Neuronal stem cell (in vitro differentiated cells): Measurements from ENCODE around the gene TMEM145.

Source experiments
- DNase-seq: peaks from one replicate; pipeline ENCODE4 v3.0.0-alpha.2; 2013; ENCODE audit warnings: low spot score
- H2AFZ ChIP-seq: one replicate; pipeline ENCODE4 v1.6.1; 2013; ENCODE audit warnings: mild to moderate bottlenecking, low read length, inconsistent platforms
- H2AK5ac ChIP-seq: 2 replicates; pipeline ENCODE4 v1.6.1; 2013; ENCODE audit warnings: low read depth, mild to moderate bottlenecking, inconsistent platforms, low read length, moderate library complexity, mixed read lengths
- H2BK120ac ChIP-seq: 2 replicates; pipeline ENCODE4 v1.6.1; 2013; ENCODE audit warnings: low read depth, mild to moderate bottlenecking, inconsistent platforms, low read length, moderate library complexity, mixed read lengths
- H2BK12ac ChIP-seq: one replicate; pipeline ENCODE4 v1.6.1; 2013; ENCODE audit warnings: low read length, inconsistent platforms
- H2BK15ac ChIP-seq: 2 replicates; pipeline ENCODE4 v1.6.1; 2013; ENCODE audit warnings: mild to moderate bottlenecking, low read length, inconsistent platforms, mixed read lengths
- H2BK5ac ChIP-seq: one replicate; pipeline ENCODE4 v1.6.1; 2013; ENCODE audit warnings: inconsistent platforms, mild to moderate bottlenecking, low read length, moderate library complexity
- H3K14ac ChIP-seq: one replicate; pipeline ENCODE4 v1.6.1; 2013; ENCODE audit warnings: low read length, inconsistent platforms
- H3K18ac ChIP-seq: 2 replicates; pipeline ENCODE4 v1.6.1; 2013; ENCODE audit warnings: low read length, inconsistent platforms
- H3K23ac ChIP-seq: 2 replicates; pipeline ENCODE4 v1.6.1; 2013; ENCODE audit warnings: low read depth, mild to moderate bottlenecking, mixed read lengths, low read length, inconsistent platforms; ENCODE audit not compliant: poor library complexity
- H3K27ac ChIP-seq: replicated peaks from 3 replicates; pipeline ENCODE4 v1.5.1; 2013; ENCODE audit warnings: low read length, inconsistent platforms
- H3K27me3 ChIP-seq, 3 experiments: 2 replicates each; pipeline ENCODE4 v1.6.1; 2013; ENCODE audit warnings: low read length in 3 of 3, mild to moderate bottlenecking in 2 of 3, inconsistent platforms in 1 of 3, low read depth in 1 of 3, mixed read lengths in 1 of 3, moderate library complexity in 1 of 3; ENCODE audit not compliant: control insufficient read depth in 3 of 3, insufficient read depth in 3 of 3
- H3K36me3 ChIP-seq, 2 donors: replicated peaks in 1 of 2; 2 replicates each; pipeline ENCODE4 v1.6.1; 2013; ENCODE audit warnings: low read length in 2 of 2; ENCODE audit not compliant: control insufficient read depth in 2 of 2, insufficient read depth in 2 of 2
- H3K4ac ChIP-seq: 2 replicates; pipeline ENCODE4 v1.6.1; 2013; ENCODE audit warnings: inconsistent platforms, mild to moderate bottlenecking, low read length, moderate library complexity
- H3K4me1 ChIP-seq, 2 donors: 1 replicate in 1 of 2; 2 replicates in 1 of 2; pipeline ENCODE4 v1.6.1; 2013; ENCODE audit warnings: low read length in 2 of 2, low read depth in 1 of 2; ENCODE audit not compliant: control insufficient read depth in 2 of 2, insufficient read depth in 1 of 2
- H3K4me2 ChIP-seq: one replicate; pipeline ENCODE4 v1.6.1; 2013; ENCODE audit warnings: mild to moderate bottlenecking, low read length, inconsistent platforms; ENCODE audit not compliant: insufficient read depth, poor library complexity, severe bottlenecking
- H3K4me3 ChIP-seq, 2 donors: 2 replicates each; pipeline ENCODE4 v1.5.1; 2013; ENCODE audit warnings: low read length in 2 of 2, mild to moderate bottlenecking in 2 of 2, inconsistent platforms in 1 of 2, moderate library complexity in 1 of 2
- H3K79me1 ChIP-seq: one replicate; pipeline ENCODE4 v1.6.1; 2013; ENCODE audit warnings: low read depth, mild to moderate bottlenecking, inconsistent platforms, low read length, moderate library complexity
- H3K9ac ChIP-seq: one replicate; pipeline ENCODE4 v1.6.1; 2013; ENCODE audit warnings: mild to moderate bottlenecking, low read depth, low read length, inconsistent platforms; ENCODE audit not compliant: poor library complexity
- H3K9me3 ChIP-seq, 2 donors: replicated peaks in 1 of 2; 2 replicates each; pipeline versions ENCODE3 to v1.6.1; 2013; ENCODE audit warnings: low read length in 2 of 2, mild to moderate bottlenecking in 2 of 2, inconsistent platforms in 1 of 2, low read depth in 1 of 2, mixed read lengths in 1 of 2, moderate library complexity in 1 of 2; ENCODE audit not compliant: control insufficient read depth in 2 of 2, insufficient read depth in 1 of 2
- H4K8ac ChIP-seq: one replicate; pipeline ENCODE4 v1.6.1; 2013; ENCODE audit warnings: low read depth, mild to moderate bottlenecking, inconsistent platforms, low read length, moderate library complexity
- H4K91ac ChIP-seq: one replicate; pipeline ENCODE4 v1.6.1; 2013; ENCODE audit warnings: low read length, low read depth, mild to moderate bottlenecking, inconsistent platforms; ENCODE audit not compliant: poor library complexity
- WGBS, 2 donors: extraction: QIAGEN DNeasy Blood & Tissue Kit; methylation state at CpG; one replicate each; pipeline ENCODE4 v1.1.7; 2013; ENCODE audit warnings: missing lambda C conversion rate in 2 of 2, mixed read lengths in 1 of 2; ENCODE audit not compliant: insufficient read length in 2 of 2, insufficient replicate concordance in 1 of 2; ENCODE audit errors: extremely low coverage in 2 of 2; 5-methylcytosine and 5-hydroxymethylcytosine counted together

TMEM145 gene

GRCh38 chr19:42292042-42292960, 20.8 kb upstream of the TMEM145 start:
- Histone ChIP-seq H3K9ac (no peak overlapping the region), H3K27me3 (no peaks in the 10 kb centered on the region), H3K4me3 (no peak overlapping the region), H2BK15ac (no peak overlapping the region), H3K9me3 (no peaks in the 10 kb centered on the region), H3K4ac (no peak overlapping the region), H3K79me1 (peaks cover 14% of the 10 kb centered on the region), H2BK5ac (peak overlapping the region; percentile 77), H3K23ac (peak overlapping the region; percentile 56), H2BK120ac (peak overlapping the region; percentile 41), H3K14ac (no peak overlapping the region), H2BK12ac (peak overlapping the region; percentile 17), H3K4me1 (no peaks in the 10 kb centered on the region), H3K36me3 (peaks cover 83 to 98% of the 10 kb centered on the region in 2 donors), H4K91ac (no peak overlapping the region), H2AFZ (no peak overlapping the region), H3K18ac (no peak overlapping the region), H3K4me2 (no peak overlapping the region), H2AK5ac (no peak overlapping the region), H4K8ac (peak overlapping the region; percentile 23), H3K27ac (no peak overlapping the region)
- DNase-seq, result no peak
- WGBS, 2 donors, result no CpG with 5 or more reads among the region's 27 CpGs

DNA sequence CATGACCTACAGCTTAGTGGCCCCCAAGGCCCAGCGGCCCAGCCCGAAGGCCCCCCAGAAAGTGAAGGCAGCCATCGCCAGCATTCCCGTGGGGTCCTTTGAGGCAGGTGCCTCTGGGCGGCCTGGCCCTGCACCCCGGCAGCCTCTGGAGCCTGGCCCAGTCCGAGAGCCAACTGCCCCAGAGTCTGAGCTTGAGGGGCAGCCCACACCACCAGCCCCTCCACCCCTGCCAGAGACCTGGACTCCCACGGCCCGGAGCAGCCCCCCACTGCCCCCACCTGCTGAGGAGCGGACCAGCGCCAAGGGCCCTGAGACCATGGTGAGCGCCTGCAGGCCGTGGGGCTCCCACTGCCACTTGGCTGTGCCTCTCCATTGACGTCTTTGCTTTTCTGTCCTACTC, 20.1 kb upstream of the TMEM145 start:
- Histone ChIP-seq H2AK5ac (no peak overlapping the region), H2AFZ (no peak overlapping the region), H3K9ac (no peak overlapping the region), H3K27me3 (no peaks in the 10 kb centered on the region), H3K4me3 (no peak overlapping the region), H3K36me3 (peaks cover 76 to 94% of the 10 kb centered on the region in 2 donors), H3K79me1 (peaks cover 14% of the 10 kb centered on the region), H3K27ac (peak overlapping the region; percentile 6), H3K4me2 (no peak overlapping the region), H2BK15ac (no peak overlapping the region), H4K8ac (peak overlapping the region; percentile 9), H3K18ac (no peak overlapping the region), H2BK5ac (peak overlapping the region; percentile 77), H3K23ac (no peak overlapping the region), H3K14ac (no peak overlapping the region), H3K9me3 (no peaks in the 10 kb centered on the region), H4K91ac (no peak overlapping the region), H2BK120ac (no peak overlapping the region), H3K4me1 (no peaks in the 10 kb centered on the region), H2BK12ac (no peak overlapping the region), H3K4ac (no peak overlapping the region)
- DNase-seq, result no peak
- no CpG with 5 or more reads among the region's 14 CpGs for WGBS, 2 donors

DNA sequence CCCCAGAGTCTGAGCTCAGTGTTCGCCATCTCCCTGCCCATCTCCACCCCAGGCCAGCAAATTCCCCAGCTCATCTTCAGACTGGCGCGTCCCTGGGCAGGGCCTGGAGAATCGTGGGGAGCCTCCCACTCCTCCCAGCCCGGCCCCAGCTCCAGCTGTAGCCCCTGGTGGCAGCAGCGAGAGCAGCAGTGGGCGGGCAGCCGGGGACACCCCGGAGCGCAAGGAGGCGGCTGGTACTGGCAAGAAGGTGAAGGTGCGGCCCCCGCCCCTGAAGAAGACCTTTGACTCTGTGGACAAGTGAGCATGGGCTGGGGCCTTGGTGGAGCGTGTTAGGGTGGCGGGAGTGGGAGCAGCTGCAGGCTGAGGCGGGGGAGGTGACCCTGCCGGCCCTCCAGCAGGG, 19.6 kb upstream of the TMEM145 start:
- Histone ChIP-seq H3K27ac (no peak overlapping the region), H3K4ac (no peak overlapping the region), H3K4me2 (no peak overlapping the region), H2AK5ac (no peak overlapping the region), H4K8ac (no peak overlapping the region), H4K91ac (no peak overlapping the region), H3K9ac (no peak overlapping the region), H3K9me3 (no peaks in the 10 kb centered on the region), H2BK120ac (no peak overlapping the region), H2AFZ (no peak overlapping the region), H3K79me1 (peaks cover 14% of the 10 kb centered on the region), H3K4me3 (no peak overlapping the region), H3K23ac (peak overlapping the region; percentile 12), H2BK12ac (no peak overlapping the region), H3K4me1 (no peaks in the 10 kb centered on the region), H2BK15ac (no peak overlapping the region), H3K36me3 (peaks cover 73 to 94% of the 10 kb centered on the region in 2 donors), H2BK5ac (no peak overlapping the region), H3K18ac (no peak overlapping the region), H3K27me3 (no peaks in the 10 kb centered on the region), H3K14ac (no peak overlapping the region)
- no peak for DNase-seq
- no CpG with 5 or more reads among the region's 17 CpGs for WGBS, 2 donors

GRCh38 chr19:42293948-42294347, 19.2 kb upstream of the TMEM145 start:
- no CpG with 5 or more reads among the region's 15 CpGs for WGBS, 2 donors
- DNase-seq, result no peak
- H2BK15ac ChIP-seq, result no peak overlapping the region
- no peaks in the 10 kb centered on the region for H3K4me1 ChIP-seq
- H2BK12ac ChIP-seq, result no peak overlapping the region
- no peak overlapping the region for H3K4me3 ChIP-seq
- no peaks in the 10 kb centered on the region for H3K9me3 ChIP-seq
- H3K79me1 ChIP-seq, result peaks cover 13% of the 10 kb centered on the region
- peak overlapping the region; percentile 60 for H3K9ac ChIP-seq
- H2AFZ ChIP-seq, result no peak overlapping the region
- no peak overlapping the region for H3K4ac ChIP-seq
- no peak overlapping the region for H3K27ac ChIP-seq
- H3K4me2 ChIP-seq, result no peak overlapping the region
- H4K8ac ChIP-seq, result no peak overlapping the region
- H2AK5ac ChIP-seq, result peak overlapping the region; percentile 37
- peak overlapping the region; percentile 39 for H2BK5ac ChIP-seq
- no peaks in the 10 kb centered on the region for H3K27me3 ChIP-seq
- peak overlapping the region; percentile 12 for H3K23ac ChIP-seq
- no peak overlapping the region for H3K18ac ChIP-seq
- H3K36me3 ChIP-seq, result peaks cover 69 to 92% of the 10 kb centered on the region in 2 donors
- no peak overlapping the region for H4K91ac ChIP-seq
- no peak overlapping the region for H3K14ac ChIP-seq
- no peak overlapping the region for H2BK120ac ChIP-seq
